Heart left ventricle (tissue), 16 donors: ENCODE results near the gene CLDND1. TPM values are rescaled to one million over a fixed set of nuclear protein-coding genes. Genes with fewer than 3 reads are reported as not detected.

Experiments
- ATAC-seq, 4 donors: fragments of 200-7000 bp; cut with Tn5 transposase; one replicate each; pipeline ENCODE4 v1.9.1; 2020 to 2022; ENCODE audit warnings: moderate library complexity in 4 of 4, mild to moderate bottlenecking in 3 of 4, moderate number of reproducible peaks in 1 of 4
- DNase-seq, 5 donors: peaks; one replicate each; pipeline ENCODE4 v3.0.0-alpha.2; 2020
- H3K27ac ChIP-seq, 12 donors: fragments of 200-600 bp; sonication (generic) in 4 of 12; one replicate each; pipeline versions ENCODE4 v1.5.0 to v1.8.0; 2016 to 2022; ENCODE audit warnings: mild to moderate bottlenecking in 2 of 12
- H3K27me3 ChIP-seq, 9 donors: fragments of 200-600 bp; sonication (generic) in 2 of 9; one replicate each; pipeline versions ENCODE4 v1.5.1 to v1.8.0; 2016 to 2022; ENCODE audit warnings: mild to moderate bottlenecking in 3 of 9
- H3K36me3 ChIP-seq, 9 donors: fragments of 200-600 bp; sonication (generic) in 2 of 9; one replicate each; pipeline versions ENCODE4 v1.5.0 to v1.8.0; 2018 to 2022; ENCODE audit warnings: mild to moderate bottlenecking in 2 of 9
- H3K4me1 ChIP-seq, 12 donors: fragments of 200-600 bp; sonication (generic) in 4 of 12; one replicate each; pipeline versions ENCODE4 v1.5.0 to v1.8.0; 2016 to 2022; ENCODE audit warnings: mild to moderate bottlenecking in 3 of 12
- H3K4me3 ChIP-seq, 12 donors: fragments of 200-600 bp; sonication (generic) in 4 of 12; one replicate each; pipeline versions ENCODE4 v1.5.0 to v1.8.0; 2017 to 2022; ENCODE audit warnings: mild to moderate bottlenecking in 9 of 12, moderate library complexity in 4 of 12
- H3K9me3 ChIP-seq, 12 donors: fragments of 200-600 bp; sonication (generic) in 4 of 12; one replicate each; pipeline versions ENCODE4 v1.5.0 to v1.8.0; 2016 to 2022; ENCODE audit warnings: mild to moderate bottlenecking in 1 of 12
- POLR2A ChIP-seq, 2 donors: fragments of 450-650 bp; IDR thresholded peaks; one replicate each; pipeline ENCODE4 v1.6.1; 2017; ENCODE audit warnings: antibody characterized with exemption in 2 of 2, mild to moderate bottlenecking in 2 of 2, moderate library complexity in 2 of 2
- WGBS, 4 donors: extraction: QIAGEN DNeasy Blood & Tissue Kit in 2 of 4; methylation state at CpG; one replicate each; pipeline versions ENCODE4 v1.1.5 to v1.1.7; 2013 to 2018; 5-methylcytosine and 5-hydroxymethylcytosine counted together
- intact Hi-C, 10 donors: fragments of 100-400 bp; cut with DNase I; formaldehyde crosslinking; loops; one replicate each; pipeline versions ENCODE4 v1.11.1 to v1.14.2; 2022
- polyA plus RNA-seq, 2 donors: library from polyadenylated mRNA; stranded (reverse); fragments of 200-250 nt; gene quantifications; one replicate each; pipeline ENCODE4 v1.2.3, GENCODE V29; 2013
- total RNA-seq, 9 donors: library from RNA; depleted of rRNA in 2 of 9; stranded (reverse); fragments of >200 nt in 2 of 9; fragmentation: NEBNext Ultra II Directional in 3 of 9; extraction: Animal tissue kit (Norgen Biotek cat#: 25700) in 3 of 9; gene quantifications; one replicate each; pipeline versions ENCODE4 v1.1.0 to v1.2.4, GENCODE V29; 2016 to 2023
- TF ChIP-seq, protein P1 (sequence below), 12 donors: fragments of 200-600 bp; sonication (generic) in 4 of 12; IDR thresholded peaks; one replicate each; pipeline versions ENCODE4 v1.5.0 to v1.8.0; 2018 to 2022; ENCODE audit warnings: antibody characterized with exemption in 12 of 12, mild to moderate bottlenecking in 5 of 12
- donor health status: ischemic (EF 13 %, LVEDD 7.1; RV severe dilation, severe dysfunction).
- donor health status: healthy with polysubstance abuse.
- donor health status: DM: no; HTN: yes; CAD: no.
- donor health status: DM: no; HTN: no; CAD: no.
- donor health status: ischemic (EF 25% LVEDD 6.9; RV normal size, moderate dysfunction).
- donor health status: ischemic (EF 25% LVEDD 5.7; RV mildly dilated, moderate dysfunction).
- donor health status: healthy.
- donor health status: DM: yes; HTN: yes; CAD: no.
- donor health status: ischemic (EF 35%, LVEDD 5.7; RV mildly dilated, moderate dysfunction).
- donor health status: nonischemic (EF 11% LVEDD 7.7; RV severe dilation, severe dysfunction).
- donor health status: DM: yes; HTN: yes; CAD: no.
- donor health status: PGD.
- donor health status: ischemic (EF 29% LVEDD 5.4; RV normal size, mild dysfunction).
- donor health status: nonischemic (EF 23%, LVEDD 6.1; RV moderate dilation, normal function).

The CLDND1 gene
- total and polyA plus RNA-seq, 11 donors = 55.0 to 155 (median 77.0) TPM

DNA sequence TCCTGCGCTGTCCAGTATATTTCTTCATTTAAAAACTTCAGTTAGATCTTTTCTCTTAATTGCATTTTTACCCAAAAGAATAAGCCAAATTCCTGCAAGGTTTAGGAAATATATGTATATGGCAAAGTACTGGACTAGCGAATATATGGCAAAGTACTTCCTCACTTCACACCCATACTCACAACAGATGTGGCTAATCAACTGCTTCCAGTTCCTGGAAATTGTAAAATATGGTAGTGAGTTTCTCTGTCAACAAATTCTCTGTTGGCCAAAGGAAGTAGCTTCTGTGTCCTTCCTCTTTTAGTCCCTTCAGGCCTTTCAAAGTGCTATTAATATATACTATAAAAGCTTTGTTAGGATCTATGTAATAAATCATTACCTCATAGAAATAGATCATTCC, 31.1 kb upstream of the CLDND1 start:
- H3K36me3 ChIP-seq = no peaks in the 10 kb centered on the region
- DNase-seq (no peak), ATAC-seq (no peak)
- TF ChIP-seq, protein P1, sequence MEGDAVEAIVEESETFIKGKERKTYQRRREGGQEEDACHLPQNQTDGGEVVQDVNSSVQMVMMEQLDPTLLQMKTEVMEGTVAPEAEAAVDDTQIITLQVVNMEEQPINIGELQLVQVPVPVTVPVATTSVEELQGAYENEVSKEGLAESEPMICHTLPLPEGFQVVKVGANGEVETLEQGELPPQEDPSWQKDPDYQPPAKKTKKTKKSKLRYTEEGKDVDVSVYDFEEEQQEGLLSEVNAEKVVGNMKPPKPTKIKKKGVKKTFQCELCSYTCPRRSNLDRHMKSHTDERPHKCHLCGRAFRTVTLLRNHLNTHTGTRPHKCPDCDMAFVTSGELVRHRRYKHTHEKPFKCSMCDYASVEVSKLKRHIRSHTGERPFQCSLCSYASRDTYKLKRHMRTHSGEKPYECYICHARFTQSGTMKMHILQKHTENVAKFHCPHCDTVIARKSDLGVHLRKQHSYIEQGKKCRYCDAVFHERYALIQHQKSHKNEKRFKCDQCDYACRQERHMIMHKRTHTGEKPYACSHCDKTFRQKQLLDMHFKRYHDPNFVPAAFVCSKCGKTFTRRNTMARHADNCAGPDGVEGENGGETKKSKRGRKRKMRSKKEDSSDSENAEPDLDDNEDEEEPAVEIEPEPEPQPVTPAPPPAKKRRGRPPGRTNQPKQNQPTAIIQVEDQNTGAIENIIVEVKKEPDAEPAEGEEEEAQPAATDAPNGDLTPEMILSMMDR (IDR thresholded peaks at IDR 0.05) = no peak
- TF ChIP-seq POLR2A (IDR thresholded peaks at IDR 0.05) = no peak
- intact Hi-C loops = no loop called here
- H3K4me1 ChIP-seq = peaks cover 0 to 32% (median 0%) of the 10 kb centered on the region in 12 donors
- H3K9me3 ChIP-seq = no peaks in the 10 kb centered on the region
- no peak overlapping the region for H3K4me3 ChIP-seq
- H3K27ac ChIP-seq = peak overlapping the region in 1 of 12 donors; percentile 24
- no peaks in the 10 kb centered on the region for H3K27me3 ChIP-seq
- 64 to 83% (median 73%) methylated on average over 2 of the region's 2 CpGs for WGBS, 4 donors

DNA sequence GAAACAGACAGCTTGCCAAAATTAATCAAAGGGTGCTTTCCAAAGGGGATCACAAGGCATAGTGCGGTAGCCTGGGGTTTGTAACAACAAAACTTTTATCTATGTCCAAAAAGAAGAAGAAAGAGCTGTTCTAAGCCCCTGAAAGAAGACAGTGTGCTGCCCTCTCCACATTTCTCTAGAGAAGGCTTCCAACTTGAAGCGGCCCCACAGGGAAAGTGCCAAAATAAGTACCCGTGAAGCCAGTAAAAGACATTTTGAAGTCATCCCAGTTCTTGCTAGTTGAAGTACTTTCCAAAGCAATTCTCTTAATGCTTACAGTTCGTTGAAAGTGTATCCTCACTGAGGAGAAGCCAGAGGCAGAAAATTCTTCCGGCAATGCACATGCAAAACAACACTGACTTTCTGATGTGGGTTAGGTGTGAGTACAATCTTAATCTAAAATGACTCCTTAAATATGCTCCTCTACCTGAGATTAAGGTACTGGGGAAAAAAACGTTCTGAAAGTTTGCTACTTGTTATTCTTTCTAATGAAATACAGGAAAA, 30.4 kb upstream of the CLDND1 start:
- no peak for ATAC-seq

DNA sequence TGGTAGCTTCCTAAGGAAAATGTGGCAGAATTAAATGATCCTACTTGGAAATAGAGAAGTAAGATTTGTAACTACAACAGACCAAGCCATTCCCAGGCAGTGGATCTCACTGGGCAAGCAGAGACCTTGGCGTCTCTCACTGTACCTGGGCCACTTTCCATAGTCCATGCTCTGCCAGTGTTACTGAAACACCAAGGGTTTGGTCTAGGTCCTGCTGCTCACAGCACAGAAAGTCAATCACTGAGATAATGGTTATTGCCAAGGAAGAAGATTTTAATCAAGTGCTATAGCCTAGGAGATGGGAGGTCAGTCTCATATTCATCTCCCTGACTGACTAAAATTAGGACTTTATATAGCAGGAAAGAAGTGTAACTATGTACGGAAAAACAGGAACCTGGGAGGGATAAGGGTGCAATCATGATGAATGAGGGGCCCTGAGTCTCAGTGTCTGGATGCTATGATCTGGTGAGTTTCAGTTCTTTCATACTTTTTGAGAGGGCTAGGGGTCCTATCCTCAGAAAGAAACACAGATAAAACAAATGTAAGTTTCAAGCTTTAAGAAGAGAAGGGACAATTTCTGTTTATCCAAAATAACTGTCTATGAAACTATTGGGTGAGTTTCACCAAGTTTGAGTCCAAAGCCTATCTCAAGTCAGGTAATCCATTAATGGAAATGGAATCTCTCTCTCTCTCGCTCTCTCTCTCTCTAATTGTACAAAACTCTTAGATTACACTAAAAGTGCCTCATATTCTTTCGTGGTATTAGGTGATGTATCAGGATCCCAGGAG, 29.7 kb upstream of the CLDND1 start:
- H3K9me3 ChIP-seq = no peaks in the 10 kb centered on the region
- intact Hi-C loops = no loop called here
- ATAC-seq (no peak), DNase-seq (no peak)
- H3K36me3 ChIP-seq = no peaks in the 10 kb centered on the region
- H3K27ac ChIP-seq = peak overlapping the region in 1 of 12 donors; percentile 24
- no peak overlapping the region for H3K4me3 ChIP-seq
- TF ChIP-seq POLR2A (IDR thresholded peaks at IDR 0.05) = no peak
- TF ChIP-seq, protein P1 (IDR thresholded peaks at IDR 0.05) = no peak
- H3K27me3 ChIP-seq = peaks cover 0 to 4% (median 0%) of the 10 kb centered on the region in 9 donors
- peaks cover 0 to 32% (median 0%) of the 10 kb centered on the region in 12 donors for H3K4me1 ChIP-seq
- WGBS, 4 donors = 80 to 86% (median 82%) methylated on average over 4 of the region's 4 CpGs

More for the DNA sequence above, 30.4 kb upstream of the CLDND1 start:
- H3K36me3 ChIP-seq = no peaks in the 10 kb centered on the region
- H3K4me3 ChIP-seq = no peak overlapping the region
- TF ChIP-seq, protein P1 (IDR thresholded peaks at IDR 0.05) = no peak
- no peak for TF ChIP-seq POLR2A (IDR thresholded peaks at IDR 0.05)
- H3K9me3 ChIP-seq = no peaks in the 10 kb centered on the region
- intact Hi-C loops = no loop called here
- H3K4me1 ChIP-seq = peaks cover 0 to 32% (median 0%) of the 10 kb centered on the region in 12 donors
- 72 to 79% (median 77%) methylated on average over 6 of the region's 6 CpGs for WGBS, 4 donors
- DNase-seq = no peak
- peak overlapping the region in 1 of 12 donors; percentile 24 for H3K27ac ChIP-seq
- H3K27me3 ChIP-seq = no peaks in the 10 kb centered on the region

DNA sequence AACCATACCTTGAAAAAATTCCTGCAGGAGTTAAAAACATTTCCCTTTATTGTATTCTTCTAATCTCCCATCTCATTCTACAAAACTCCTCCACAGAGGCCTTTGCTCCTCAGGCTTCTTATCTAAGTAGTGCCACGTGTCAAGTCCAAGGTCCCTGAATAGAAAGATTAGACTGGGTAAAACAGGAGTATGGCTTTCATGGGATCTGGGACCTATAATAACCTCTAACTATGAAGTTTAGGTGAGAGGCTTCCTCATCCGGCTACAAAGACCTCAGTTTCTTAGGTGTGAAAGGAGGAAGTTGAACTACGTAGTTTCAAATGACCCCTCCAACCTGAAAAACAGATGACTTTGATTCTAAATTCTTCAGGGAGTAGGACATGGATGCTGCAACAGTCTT, 29.1 kb upstream of the CLDND1 start:
- H3K4me3 ChIP-seq = no peak overlapping the region
- H3K36me3 ChIP-seq = no peaks in the 10 kb centered on the region
- peaks cover 0 to 9% (median 0%) of the 10 kb centered on the region in 9 donors for H3K27me3 ChIP-seq
- ATAC-seq (no peak), DNase-seq (no peak)
- no peak overlapping the region for H3K27ac ChIP-seq
- 56 to 63% (median 59%) methylated on average over 3 of the region's 3 CpGs for WGBS, 4 donors
- H3K4me1 ChIP-seq = peaks cover 0 to 30% (median 0%) of the 10 kb centered on the region in 12 donors
- intact Hi-C loops = no loop called here
- TF ChIP-seq, protein P1 (IDR thresholded peaks at IDR 0.05) = no peak
- TF ChIP-seq POLR2A (IDR thresholded peaks at IDR 0.05) = no peak
- H3K9me3 ChIP-seq = no peaks in the 10 kb centered on the region
